HFF-Myc (cell line): ENCODE measurements around the gene RSAD2.

ENCODE experiments used
- DNase-seq: peaks from one replicate; pipeline ENCODE4 v3.0.0-alpha.2; 2011; ENCODE audit warnings: low read depth; ENCODE audit errors: extremely low read depth
- H3K4me3 ChIP-seq: replicated peaks from 2 replicates; pipeline ENCODE4 v1.5.1; 2011; ENCODE audit warnings: low read depth, mild to moderate bottlenecking, control low read depth, low read length
- CTCF ChIP-seq: IDR thresholded peaks from 2 replicates; pipeline ENCODE4 v1.5.1; 2012; ENCODE audit warnings: mild to moderate bottlenecking, low read depth, low read length, control low read depth; ENCODE audit errors: missing control alignments

RSAD2 gene

GRCh38 chr2:6945087-6945813 is 67.7 kb downstream of the RSAD2 start:
- TF ChIP-seq CTCF, result no peak
- no peak overlapping the region for H3K4me3 ChIP-seq
- no peak for DNase-seq

GRCh38 chr2:6945821-6946220 is 68.2 kb downstream of the RSAD2 start:
- H3K4me3 ChIP-seq, result no peak overlapping the region

GRCh38 chr2:6946722-6947121 is 69.1 kb downstream of the RSAD2 start:
- H3K4me3 ChIP-seq, result no peak overlapping the region
- no peak for TF ChIP-seq CTCF
- DNase-seq, result no peak

More at GRCh38 chr2:6945821-6946220, 68.2 kb downstream of the RSAD2 start:
- TF ChIP-seq CTCF, result no peak
- DNase-seq, result no peak
